Measurements from ENCODE around the gene PASK.

DNA sequence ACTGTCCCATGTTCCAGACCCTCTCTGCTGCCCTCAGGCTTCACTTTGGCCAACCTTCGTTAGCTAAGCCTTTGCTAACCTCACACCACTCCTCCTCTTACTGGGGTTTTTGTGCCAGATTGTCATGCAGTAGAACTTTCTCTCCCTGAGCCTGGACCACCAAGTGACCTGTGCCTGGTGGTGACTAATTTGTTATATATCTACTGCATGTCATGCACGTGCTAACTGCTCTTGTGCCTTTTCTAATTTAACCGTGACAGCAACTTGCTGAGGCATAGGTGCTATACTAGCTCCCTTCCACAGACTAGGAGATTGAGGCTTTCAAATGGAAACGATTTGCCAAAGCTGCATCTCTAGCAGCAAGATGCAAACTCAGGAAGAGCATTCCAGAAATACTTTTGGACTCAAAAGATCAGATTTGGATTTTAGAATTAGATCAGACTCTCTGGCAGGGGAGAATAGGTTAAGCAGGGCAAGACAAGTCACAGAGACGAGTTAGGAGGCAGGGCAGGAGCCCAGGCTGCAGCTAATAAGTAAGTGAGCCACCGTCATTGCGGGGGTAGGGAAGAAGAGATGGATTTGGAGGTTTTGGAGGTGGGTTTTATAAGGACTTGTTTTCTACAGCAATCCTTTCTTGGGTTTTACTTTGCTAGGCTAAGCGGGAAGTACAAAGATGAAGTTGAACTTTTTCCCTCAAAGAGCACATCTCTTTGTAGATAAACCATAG is 2.8 kb upstream of the PASK start:
- no peak for TF ChIP-seq EZH2 (IDR thresholded peaks at IDR 0.05; ENCODE audit: insufficient read depth, poor library complexity, severe bottlenecking)
- no peak for TF ChIP-seq EZH2phosphoT487 (IDR thresholded peaks at IDR 0.05; ENCODE audit: insufficient read depth, low read depth)
